SK-N-SH treated with all-trans-retinoic acid at 6 μM for 48 hours (cell line): Measurements from ENCODE around the gene OBP2A.

Experiments used
- PATZ1 ChIP-seq: fragments of 250-450 bp; sonication (Bioruptor Pico); IDR thresholded peaks from 2 replicates; pipeline ENCODE4 v1.8.0; 2020; ENCODE audit warnings: mild to moderate bottlenecking, moderate library complexity, borderline replicate concordance
- ZNF565 ChIP-seq: fragments of 450-650 bp; formaldehyde crosslinking; conservative IDR thresholded peaks from 2 replicates; pipeline ENCODE4 v1.5.0; 2020; ENCODE audit warnings: low read depth, mild to moderate bottlenecking, moderate library complexity

GRCh38 chr9:135550344-135550918 lies 4.5 kb downstream of the OBP2A start:
- TF ChIP-seq PATZ1 (CRISPR knock-in tag) (no peak), ZNF565 (CRISPR knock-in tag) (no peak)
